Adrenal gland (tissue), 12 donors: ENCODE data around the gene MTF2. TPM values are rescaled to one million over a fixed set of nuclear protein-coding genes. Genes with fewer than 3 reads are reported as not detected.

Experiments
- DNase-seq, 7 donors: peaks; one replicate each; pipeline ENCODE4 v3.0.0-alpha.2; 2019 to 2020
- H3K27ac ChIP-seq, 5 donors: fragments of 200-600 bp; sonication (generic) in 4 of 5; 1 replicate in 3 of 5; 2 replicates in 2 of 5; pipeline versions ENCODE4 v1.5.1 to v1.8.0; 2016 to 2020; ENCODE audit warnings: mild to moderate bottlenecking in 1 of 5
- H3K27me3 ChIP-seq: fragments of 200-600 bp; 2 replicates; pipeline ENCODE4 v1.8.0; 2021
- H3K36me3 ChIP-seq, 2 donors: fragments of 200-600 bp; replicated peaks in 1 of 2; 1 replicate in 1 of 2; 2 replicates in 1 of 2; pipeline versions ENCODE4 v1.5.1 to v1.8.0; 2018 to 2022
- H3K4me1 ChIP-seq, 2 donors: fragments of 200-600 bp; replicated peaks in 1 of 2; 1 replicate in 1 of 2; 2 replicates in 1 of 2; pipeline versions ENCODE4 v1.5.1 to v1.8.0; 2018 to 2021
- H3K4me3 ChIP-seq, 4 donors: fragments of 200-600 bp; sonication (generic) in 3 of 4; one replicate each; pipeline ENCODE4 v1.5.1; 2016 to 2018
- H3K9me3 ChIP-seq, 3 donors: fragments of 200-600 bp; sonication (generic) in 1 of 3; replicated peaks in 1 of 3; 1 replicate in 2 of 3; 2 replicates in 1 of 3; pipeline versions ENCODE4 v1.5.1 to v1.8.0; 2016 to 2021
- POLR2A ChIP-seq, 2 donors: fragments of 450-650 bp; IDR thresholded peaks; one replicate each; pipeline ENCODE4 v1.6.1; 2017; ENCODE audit warnings: antibody characterized with exemption in 2 of 2, mild to moderate bottlenecking in 2 of 2, moderate library complexity in 1 of 2
- WGBS, 4 donors: extraction: QIAGEN DNeasy Blood & Tissue Kit in 2 of 4; methylation state at CpG; one replicate each; pipeline versions ENCODE4 v1.1.5 to v1.1.7; 2013 to 2017; 5-methylcytosine and 5-hydroxymethylcytosine counted together
- intact Hi-C, 2 donors: fragments of 100-400 bp; cut with DNase I; formaldehyde crosslinking; loops; one replicate each; pipeline versions ENCODE4 v1.14.1 to v1.15.0; 2022 to 2023
- polyA plus RNA-seq, 3 donors: library from polyadenylated mRNA; stranded (reverse); fragments of 200-250 nt in 2 of 3; fragments of 350-450 nt in 1 of 3; fragmentation: Illumina TruSeq in 1 of 3; extraction: RNeasy Lipid Tissue Mini Kit (QIAGEN cat#74804) in 1 of 3; gene quantifications; one replicate each; pipeline ENCODE4 v1.2.3, GENCODE V29; 2013 to 2014
- total RNA-seq, 9 donors: library from RNA; depleted of rRNA in 4 of 9; stranded (reverse); fragments of >200 nt in 4 of 9; fragments of 120-200 nt in 1 of 9; fragmentation: NEBNext Ultra II Directional in 1 of 9; extraction: Animal tissue kit (Norgen Biotek cat#: 25700) in 1 of 9; gene quantifications; one replicate each; pipeline versions ENCODE4 v1.1.0 to v1.2.4, GENCODE V29; 2013 to 2023
- TF ChIP-seq, protein P1 (sequence below), 6 experiments: fragments of 450-650 bp in 4 of 6; fragments of 200-600 bp in 2 of 6; sonication (generic) in 1 of 6; IDR thresholded peaks; 1 replicate in 5 of 6; 2 replicates in 1 of 6; pipeline versions ENCODE4 v1.5.1 to v1.8.0; 2016 to 2021; ENCODE audit warnings: antibody characterized with exemption in 6 of 6, mild to moderate bottlenecking in 2 of 6, moderate library complexity in 1 of 6
- donor health status: healthy with polysubstance abuse.
- donor health status: Bipolar disorder and iron deficiency.
- donor health status: DM: yes; HTN: yes; CAD: no.
- donor health status: DM: no; HTN: no; CAD: no.
- donor health status: DM: no; HTN: no; CAD: no.
- donor health status: DM: yes; HTN: yes; CAD: no.

The MTF2 gene
- total and polyA plus RNA-seq, 12 donors, result 4.6 to 62.7 (median 20.9) TPM

DNA sequence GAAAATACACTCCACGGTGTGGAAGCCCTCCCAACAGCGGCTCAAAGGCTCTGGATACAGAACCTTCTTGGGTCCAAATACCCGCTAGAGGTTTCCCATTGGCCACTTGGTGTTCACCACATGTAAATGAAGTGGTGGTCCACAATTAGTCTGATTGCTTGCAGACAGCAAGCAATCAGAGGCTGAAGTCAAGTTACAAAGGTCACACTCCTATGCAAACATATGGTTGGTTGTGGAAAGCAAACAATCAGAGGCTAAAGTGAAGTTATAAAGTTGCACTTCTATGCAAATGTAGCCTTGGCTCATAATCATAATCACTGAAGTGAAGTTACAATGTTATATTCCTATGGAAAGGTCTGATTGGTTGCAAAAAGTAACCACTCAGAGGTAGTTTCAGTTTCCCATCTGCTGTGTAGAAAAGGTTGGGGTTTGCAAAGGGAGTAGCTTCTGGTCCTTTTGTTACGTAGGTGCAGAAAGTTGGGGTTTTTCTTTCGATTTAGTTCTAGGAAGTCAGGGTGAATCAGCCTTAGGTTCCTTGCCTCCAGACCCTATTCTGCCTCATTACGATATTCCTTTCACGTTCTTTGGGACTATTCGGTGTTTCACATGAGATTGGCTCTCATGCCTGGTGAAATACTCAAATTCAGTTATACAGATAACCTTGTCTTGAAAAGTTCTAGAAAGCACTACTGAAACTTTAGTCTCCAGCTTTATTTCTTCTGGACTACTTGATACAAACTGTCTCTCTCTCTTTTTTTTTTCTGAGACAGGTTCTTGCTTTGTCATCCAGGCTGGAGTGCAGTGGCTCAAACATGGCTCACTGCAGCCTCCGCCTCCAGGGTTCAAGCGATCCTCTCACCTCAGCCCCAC lies 36.7 kb upstream of the MTF2 start:
- intact Hi-C loops, result no loop called here
- H3K27ac ChIP-seq, result no peak overlapping the region
- no peaks in the 10 kb centered on the region for H3K36me3 ChIP-seq
- no peaks in the 10 kb centered on the region for H3K9me3 ChIP-seq
- H3K4me3 ChIP-seq, result peak overlapping the region in 1 of 4 donors; percentile 9
- no peaks in the 10 kb centered on the region for H3K27me3 ChIP-seq
- DNase-seq, result no peak
- no peaks in the 10 kb centered on the region for H3K4me1 ChIP-seq
- 62 to 65% (median 64%) methylated on average over 10 of the region's 10 CpGs for WGBS, 4 donors
- no peak for TF ChIP-seq POLR2A (IDR thresholded peaks at IDR 0.05)
- TF ChIP-seq, protein P1, sequence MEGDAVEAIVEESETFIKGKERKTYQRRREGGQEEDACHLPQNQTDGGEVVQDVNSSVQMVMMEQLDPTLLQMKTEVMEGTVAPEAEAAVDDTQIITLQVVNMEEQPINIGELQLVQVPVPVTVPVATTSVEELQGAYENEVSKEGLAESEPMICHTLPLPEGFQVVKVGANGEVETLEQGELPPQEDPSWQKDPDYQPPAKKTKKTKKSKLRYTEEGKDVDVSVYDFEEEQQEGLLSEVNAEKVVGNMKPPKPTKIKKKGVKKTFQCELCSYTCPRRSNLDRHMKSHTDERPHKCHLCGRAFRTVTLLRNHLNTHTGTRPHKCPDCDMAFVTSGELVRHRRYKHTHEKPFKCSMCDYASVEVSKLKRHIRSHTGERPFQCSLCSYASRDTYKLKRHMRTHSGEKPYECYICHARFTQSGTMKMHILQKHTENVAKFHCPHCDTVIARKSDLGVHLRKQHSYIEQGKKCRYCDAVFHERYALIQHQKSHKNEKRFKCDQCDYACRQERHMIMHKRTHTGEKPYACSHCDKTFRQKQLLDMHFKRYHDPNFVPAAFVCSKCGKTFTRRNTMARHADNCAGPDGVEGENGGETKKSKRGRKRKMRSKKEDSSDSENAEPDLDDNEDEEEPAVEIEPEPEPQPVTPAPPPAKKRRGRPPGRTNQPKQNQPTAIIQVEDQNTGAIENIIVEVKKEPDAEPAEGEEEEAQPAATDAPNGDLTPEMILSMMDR (IDR thresholded peaks at IDR 0.05), result no peak

- Histone ChIP-seq H3K4me3 (no peak overlapping the region), H3K4me1 (no peaks in the 10 kb centered on the region), H3K27me3 (no peaks in the 10 kb centered on the region), H3K9me3 (no peaks in the 10 kb centered on the region), H3K36me3 (no peaks in the 10 kb centered on the region), H3K27ac (no peak overlapping the region)
- WGBS, 4 donors, result 82 to 92% (median 89%) methylated on average over 4 of the region's 4 CpGs
- DNase-seq, result no peak
- TF ChIP-seq, protein P1 (IDR thresholded peaks at IDR 0.05), result no peak
- no peak for TF ChIP-seq POLR2A (IDR thresholded peaks at IDR 0.05)
- intact Hi-C loops, result no loop called here
Measured at GRCh38 chr1:93043057-93043557, 36.0 kb upstream of the MTF2 start.

- H3K36me3 ChIP-seq, result no peaks in the 10 kb centered on the region
- TF ChIP-seq, protein P1 (IDR thresholded peaks at IDR 0.05), result no peak
- TF ChIP-seq POLR2A (IDR thresholded peaks at IDR 0.05), result no peak
- no peaks in the 10 kb centered on the region for H3K4me1 ChIP-seq
- intact Hi-C loops, result no loop called here
- H3K9me3 ChIP-seq, result no peaks in the 10 kb centered on the region
- no peaks in the 10 kb centered on the region for H3K27me3 ChIP-seq
- 53 to 66% (median 53%) methylated on average over 2 to 3 of the region's 3 CpGs for WGBS, 4 donors
- no peak for DNase-seq
- H3K27ac ChIP-seq, result no peak overlapping the region
- no peak overlapping the region for H3K4me3 ChIP-seq
Measured at GRCh38 chr1:93047618-93048017, 31.5 kb upstream of the MTF2 start.

GRCh38 chr1:93051961-93052360 lies 27.1 kb upstream of the MTF2 start:
- no peak overlapping the region for H3K4me3 ChIP-seq
- WGBS, 4 donors, result 60 to 91% (median 89%) methylated on average over 1 of the region's 1 CpG; no CpG with 5 or more reads in 1 of the 4 donors
- intact Hi-C loops, result no loop called here
- no peak for DNase-seq
- no peaks in the 10 kb centered on the region for H3K4me1 ChIP-seq
- TF ChIP-seq, protein P1 (IDR thresholded peaks at IDR 0.05), result no peak
- no peak for TF ChIP-seq POLR2A (IDR thresholded peaks at IDR 0.05)
- H3K36me3 ChIP-seq, result no peaks in the 10 kb centered on the region
- H3K9me3 ChIP-seq, result no peaks in the 10 kb centered on the region
- H3K27me3 ChIP-seq, result no peaks in the 10 kb centered on the region
- no peak overlapping the region for H3K27ac ChIP-seq
